ENCODE data around the gene RWDD4. TPM values are rescaled to one million over a fixed set of nuclear protein-coding genes. Genes with fewer than 3 reads are reported as not detected.

The RWDD4 gene
- total and polyA plus RNA-seq, 5 donors from 2014 or later = 9.9 to 26.6 (median 17.6) TPM

DNA sequence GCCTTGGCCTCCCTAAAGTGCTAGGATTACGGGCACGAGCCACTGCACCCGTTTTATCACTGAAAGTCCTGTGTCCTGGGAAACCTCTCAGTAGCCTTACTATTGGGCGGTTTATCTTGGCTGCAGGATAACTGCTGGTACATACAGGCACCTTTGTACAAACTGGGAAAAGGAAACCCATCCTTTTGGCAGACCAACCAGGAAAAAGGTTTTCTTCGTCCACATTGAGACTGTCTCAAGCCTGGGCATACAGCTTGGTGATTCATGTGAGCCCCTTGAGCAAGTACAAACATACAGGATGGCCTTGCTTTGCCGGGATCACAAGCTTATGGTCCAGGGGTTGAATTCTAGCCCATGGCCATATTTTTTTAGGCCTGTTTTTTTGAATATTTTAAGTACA is 32.8 kb downstream of the RWDD4 start:
- no peaks in the 10 kb centered on the region for H3K27me3 Mint-ChIP-seq
- Histone ChIP-seq H3K27me3 (ENCODE audit: control insufficient read depth, insufficient read depth, low read length) (no peaks in the 10 kb centered on the region), H3K4me3 (ENCODE audit: low read depth, low read length) (no peak overlapping the region), H3K36me3 (ENCODE audit: control insufficient read depth, insufficient read depth, low read length) (no peaks in the 10 kb centered on the region), H3K4me1 (ENCODE audit: control insufficient read depth, insufficient read depth, low read length, poor library complexity, severe bottlenecking) (no peaks in the 10 kb centered on the region), H3K9me3 (ENCODE audit: control insufficient read depth in 2 of 2, low read length in 2 of 2) (no peaks in the 10 kb centered on the region), H3K27ac (ENCODE audit: insufficient read depth, low read length, poor library complexity, severe bottlenecking) (no peak overlapping the region)
- DNase-seq (no peak), ATAC-seq (ENCODE audit: low read depth in 2 of 2) (no peak)
- no peaks in the 10 kb centered on the region for H3K9me3 Mint-ChIP-seq
- no peak overlapping the region for H3K27ac Mint-ChIP-seq
- no peaks in the 10 kb centered on the region for H3K4me1 Mint-ChIP-seq
- no peaks in the 10 kb centered on the region for H3K36me3 Mint-ChIP-seq
- no peak overlapping the region for H3K4me3 Mint-ChIP-seq

GRCh38 chr4:183624548-183624947 is 34.4 kb downstream of the RWDD4 start:
- Mint-ChIP-seq H3K9me3 (no peaks in the 10 kb centered on the region), H3K36me3 (no peaks in the 10 kb centered on the region), H3K27me3 (peaks cover 9% of the 10 kb centered on the region), H3K4me3 (no peak overlapping the region), H3K27ac (peak overlapping the region in 1 of 3 donors; percentile 2), H3K4me1 (no peaks in the 10 kb centered on the region)
- DNase-seq (no peak), ATAC-seq (ENCODE audit: low read depth in 2 of 2) (no peak)
- no peak overlapping the region for H3K4me3 ChIP-seq (ENCODE audit: low read depth, low read length)
- no peaks in the 10 kb centered on the region for H3K36me3 ChIP-seq (ENCODE audit: control insufficient read depth, insufficient read depth, low read length)
- no peak overlapping the region for H3K27ac ChIP-seq (ENCODE audit: insufficient read depth, low read length, poor library complexity, severe bottlenecking)
- H3K4me1 ChIP-seq (ENCODE audit: control insufficient read depth, insufficient read depth, low read length, poor library complexity, severe bottlenecking) = no peaks in the 10 kb centered on the region
- no peaks in the 10 kb centered on the region for H3K27me3 ChIP-seq (ENCODE audit: control insufficient read depth, insufficient read depth, low read length)
- no peaks in the 10 kb centered on the region for H3K9me3 ChIP-seq (ENCODE audit: control insufficient read depth in 2 of 2, low read length in 2 of 2)

GRCh38 chr4:183621875-183622274 is 37.1 kb downstream of the RWDD4 start:
- Histone ChIP-seq H3K4me3 (ENCODE audit: low read depth, low read length) (no peak overlapping the region), H3K27ac (ENCODE audit: insufficient read depth, low read length, poor library complexity, severe bottlenecking) (no peak overlapping the region), H3K9me3 (ENCODE audit: control insufficient read depth in 2 of 2, low read length in 2 of 2) (no peaks in the 10 kb centered on the region), H3K27me3 (ENCODE audit: control insufficient read depth, insufficient read depth, low read length) (no peaks in the 10 kb centered on the region), H3K36me3 (ENCODE audit: control insufficient read depth, insufficient read depth, low read length) (no peaks in the 10 kb centered on the region), H3K4me1 (ENCODE audit: control insufficient read depth, insufficient read depth, low read length, poor library complexity, severe bottlenecking) (no peaks in the 10 kb centered on the region)
- H3K4me1 Mint-ChIP-seq = no peaks in the 10 kb centered on the region
- H3K27me3 Mint-ChIP-seq = peaks cover 21% of the 10 kb centered on the region
- H3K27ac Mint-ChIP-seq = no peak overlapping the region
- H3K9me3 Mint-ChIP-seq = no peaks in the 10 kb centered on the region
- no peak overlapping the region for H3K4me3 Mint-ChIP-seq
- no peak for ATAC-seq (ENCODE audit: low read depth in 2 of 2)
- DNase-seq = no peak
- no peaks in the 10 kb centered on the region for H3K36me3 Mint-ChIP-seq

GRCh38 chr4:183620421-183620820 is 38.6 kb downstream of the RWDD4 start:
- ATAC-seq (ENCODE audit: low read depth in 2 of 2) = no peak

DNA sequence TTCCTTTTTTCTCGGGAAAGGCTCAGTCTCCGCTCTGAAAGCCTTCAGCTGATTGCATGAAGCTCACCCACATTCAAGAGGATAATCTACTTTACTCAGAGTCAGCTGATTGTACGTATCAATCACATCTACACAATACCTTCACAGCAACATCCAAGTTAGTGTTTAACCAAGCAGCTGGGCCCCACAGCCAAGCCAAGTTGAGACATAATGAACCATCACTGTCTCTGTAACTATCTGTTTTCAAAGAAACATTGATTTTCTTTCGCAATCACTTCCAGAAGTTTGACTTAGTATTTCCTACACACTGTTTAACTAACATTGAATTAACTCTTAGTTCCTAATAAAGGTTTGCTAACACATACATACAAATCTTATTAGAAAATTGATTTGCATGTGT is 40.3 kb downstream of the RWDD4 start:
- Histone ChIP-seq H3K27me3 (ENCODE audit: control insufficient read depth, insufficient read depth, low read length) (no peaks in the 10 kb centered on the region), H3K4me3 (ENCODE audit: low read depth, low read length) (no peak overlapping the region), H3K27ac (ENCODE audit: insufficient read depth, low read length, poor library complexity, severe bottlenecking) (no peak overlapping the region), H3K36me3 (ENCODE audit: control insufficient read depth, insufficient read depth, low read length) (no peaks in the 10 kb centered on the region), H3K4me1 (ENCODE audit: control insufficient read depth, insufficient read depth, low read length, poor library complexity, severe bottlenecking) (no peaks in the 10 kb centered on the region), H3K9me3 (ENCODE audit: control insufficient read depth in 2 of 2, low read length in 2 of 2) (no peaks in the 10 kb centered on the region)
- Mint-ChIP-seq H3K27me3 (peaks cover 31% of the 10 kb centered on the region), H3K4me1 (no peaks in the 10 kb centered on the region), H3K36me3 (no peaks in the 10 kb centered on the region), H3K4me3 (no peak overlapping the region), H3K9me3 (peaks cover 0 to 1% (median 0%) of the 10 kb centered on the region in 7 donors), H3K27ac (no peak overlapping the region)
- ATAC-seq (ENCODE audit: low read depth in 2 of 2) (no peak), DNase-seq (no peak)

More at GRCh38 chr4:183620421-183620820, 38.6 kb downstream of the RWDD4 start:
- H3K27ac ChIP-seq (ENCODE audit: insufficient read depth, low read length, poor library complexity, severe bottlenecking) = no peak overlapping the region
- no peaks in the 10 kb centered on the region for H3K27me3 ChIP-seq (ENCODE audit: control insufficient read depth, insufficient read depth, low read length)
- H3K36me3 ChIP-seq (ENCODE audit: control insufficient read depth, insufficient read depth, low read length) = no peaks in the 10 kb centered on the region
- Mint-ChIP-seq H3K9me3 (peaks cover 0 to 1% (median 0%) of the 10 kb centered on the region in 7 donors), H3K27ac (no peak overlapping the region), H3K4me3 (no peak overlapping the region), H3K36me3 (no peaks in the 10 kb centered on the region), H3K4me1 (no peaks in the 10 kb centered on the region), H3K27me3 (peaks cover 27% of the 10 kb centered on the region)
- no peak for DNase-seq
- H3K4me3 ChIP-seq (ENCODE audit: low read depth, low read length) = no peak overlapping the region
- no peaks in the 10 kb centered on the region for H3K4me1 ChIP-seq (ENCODE audit: control insufficient read depth, insufficient read depth, low read length, poor library complexity, severe bottlenecking)
- H3K9me3 ChIP-seq (ENCODE audit: control insufficient read depth in 2 of 2, low read length in 2 of 2) = no peaks in the 10 kb centered on the region

GRCh38 chr4:183617075-183617474 is 41.9 kb downstream of the RWDD4 start:
- no peaks in the 10 kb centered on the region for H3K4me1 Mint-ChIP-seq

GRCh38 chr4:183612329-183613250 is 46.4 kb downstream of the RWDD4 start:
- no peak overlapping the region for H3K27ac Mint-ChIP-seq
- ATAC-seq (ENCODE audit: low read depth in 2 of 2) (no peak), DNase-seq (no peak)
- no peaks in the 10 kb centered on the region for H3K36me3 Mint-ChIP-seq
- no peaks in the 10 kb centered on the region for H3K4me1 Mint-ChIP-seq
- peaks cover 24% of the 10 kb centered on the region for H3K27me3 Mint-ChIP-seq
- no peaks in the 10 kb centered on the region for H3K27me3 ChIP-seq (ENCODE audit: control insufficient read depth, insufficient read depth, low read length)
- peaks cover 0 to 1% (median 0%) of the 10 kb centered on the region in 7 donors for H3K9me3 Mint-ChIP-seq
- H3K4me1 ChIP-seq (ENCODE audit: control insufficient read depth, insufficient read depth, low read length, poor library complexity, severe bottlenecking) = no peaks in the 10 kb centered on the region
- H3K4me3 ChIP-seq (ENCODE audit: low read depth, low read length) = no peak overlapping the region
- no peak overlapping the region for H3K27ac ChIP-seq (ENCODE audit: insufficient read depth, low read length, poor library complexity, severe bottlenecking)
- H3K4me3 Mint-ChIP-seq = no peak overlapping the region
- H3K36me3 ChIP-seq (ENCODE audit: control insufficient read depth, insufficient read depth, low read length) = no peaks in the 10 kb centered on the region
- H3K9me3 ChIP-seq (ENCODE audit: control insufficient read depth in 2 of 2, low read length in 2 of 2) = no peaks in the 10 kb centered on the region

More at GRCh38 chr4:183617075-183617474, 41.9 kb downstream of the RWDD4 start:
- DNase-seq (no peak), ATAC-seq (ENCODE audit: low read depth in 2 of 2) (no peak)
- Histone ChIP-seq H3K27ac (ENCODE audit: insufficient read depth, low read length, poor library complexity, severe bottlenecking) (no peak overlapping the region), H3K9me3 (ENCODE audit: control insufficient read depth in 2 of 2, low read length in 2 of 2) (no peaks in the 10 kb centered on the region), H3K4me3 (ENCODE audit: low read depth, low read length) (no peak overlapping the region), H3K27me3 (ENCODE audit: control insufficient read depth, insufficient read depth, low read length) (no peaks in the 10 kb centered on the region), H3K36me3 (ENCODE audit: control insufficient read depth, insufficient read depth, low read length) (no peaks in the 10 kb centered on the region), H3K4me1 (ENCODE audit: control insufficient read depth, insufficient read depth, low read length, poor library complexity, severe bottlenecking) (no peaks in the 10 kb centered on the region)
- Mint-ChIP-seq H3K36me3 (no peaks in the 10 kb centered on the region), H3K9me3 (peaks cover 0 to 1% (median 0%) of the 10 kb centered on the region in 7 donors), H3K4me3 (no peak overlapping the region), H3K27me3 (peaks cover 37% of the 10 kb centered on the region), H3K27ac (no peak overlapping the region)

All from CD4-positive, CD25-positive, alpha-beta regulatory T cell (primary cell).